ENCODE results near the gene ZCCHC2.
A peak's percentile ranks its signal among the peaks of the same experiment; 100 is the strongest.

The ZCCHC2 gene

GRCh38 chr18:62610701-62611411 is 88.0 kb downstream of the ZCCHC2 start:
- no peak for DNase-seq

GRCh38 chr18:62611453-62612288 is 88.8 kb downstream of the ZCCHC2 start:
- no peak for DNase-seq

- DNase-seq = no peak
Observed at GRCh38 chr18:62612289-62612645, 89.4 kb downstream of the ZCCHC2 start.

- no peak for DNase-seq
Observed at GRCh38 chr18:62612776-62613175, 90.0 kb downstream of the ZCCHC2 start.

- no peak for DNase-seq
Observed at GRCh38 chr18:62614494-62614893, 91.7 kb downstream of the ZCCHC2 start.

- DNase-seq = peak; percentile 21
Observed at GRCh38 chr18:62616331-62616805, 93.5 kb downstream of the ZCCHC2 start.

- no peak for DNase-seq
Observed at GRCh38 chr18:62617793-62618591, 95.2 kb downstream of the ZCCHC2 start.

- DNase-seq = no peak
Observed at GRCh38 chr18:62618735-62619134, 95.9 kb downstream of the ZCCHC2 start.

- DNase-seq = peak; percentile 25
Observed at GRCh38 chr18:62621546-62621945, 98.7 kb downstream of the ZCCHC2 start.

- no peak for DNase-seq
Observed at GRCh38 chr18:62625019-62625418, 102.2 kb downstream of the ZCCHC2 start.
